Transverse colon (tissue), 4 donors: Measurements from ENCODE around the gene LRP10.

Experiments
- CTCF ChIP-seq, 5 experiments: fragments of 200-600 bp in 3 of 5; fragments of 450-650 bp in 2 of 5; sonication (generic) in 3 of 5; IDR thresholded peaks; 1 replicate in 2 of 5; 2 replicates in 3 of 5; pipeline ENCODE4 v1.5.1; 2016 to 2017; ENCODE audit warnings: antibody characterized with exemption in 5 of 5, inconsistent platforms in 3 of 5, mild to moderate bottlenecking in 2 of 5, moderate library complexity in 1 of 5
- POLR2A ChIP-seq: fragments of 450-650 bp; IDR thresholded peaks from one replicate; pipeline ENCODE4 v1.6.1; 2016; ENCODE audit warnings: antibody characterized with exemption, mild to moderate bottlenecking, moderate library complexity
- POLR2AphosphoS5 ChIP-seq, 3 donors: sonication (generic); formaldehyde crosslinking; IDR thresholded peaks; one replicate each; pipeline ENCODE4 v1.6.1; 2016; ENCODE audit warnings: antibody characterized with exemption in 3 of 3

GRCh38 chr14:22872833-22873520 lies 1.4 kb downstream of the LRP10 start:
- TF ChIP-seq CTCF (IDR thresholded peaks at IDR 0.05): peak in 2 of 5 experiments; percentile 17 to 39
- TF ChIP-seq POLR2AphosphoS5 (IDR thresholded peaks at IDR 0.05): no peak
- TF ChIP-seq POLR2A: no peak
